Umbilical cord (tissue), 2 donors: Measurements from ENCODE around the gene PHB1. TPM values are rescaled to one million over a fixed set of nuclear protein-coding genes. Genes with fewer than 3 reads are reported as not detected.
"Not testable (repeated sequence)": the region's sequence is repeated elsewhere in the genome, so short reads cannot be mapped to it uniquely, and the experiment has no call there.

Source experiments
- DNase-seq: peaks from one replicate; pipeline ENCODE4 v3.0.0-alpha.2; 2015; ENCODE audit warnings: low spot score
- total RNA-seq: library from RNA; depleted of rRNA; stranded (reverse); fragments of >200 nt; gene quantifications from one replicate; pipeline ENCODE4 v1.2.3, GENCODE V29; 2014; ENCODE audit warnings: low replicate concordance; ENCODE audit not compliant: insufficient read depth

PHB1 gene
- total RNA-seq, 1 donor from 2014 or later = 53.9 TPM

DNA sequence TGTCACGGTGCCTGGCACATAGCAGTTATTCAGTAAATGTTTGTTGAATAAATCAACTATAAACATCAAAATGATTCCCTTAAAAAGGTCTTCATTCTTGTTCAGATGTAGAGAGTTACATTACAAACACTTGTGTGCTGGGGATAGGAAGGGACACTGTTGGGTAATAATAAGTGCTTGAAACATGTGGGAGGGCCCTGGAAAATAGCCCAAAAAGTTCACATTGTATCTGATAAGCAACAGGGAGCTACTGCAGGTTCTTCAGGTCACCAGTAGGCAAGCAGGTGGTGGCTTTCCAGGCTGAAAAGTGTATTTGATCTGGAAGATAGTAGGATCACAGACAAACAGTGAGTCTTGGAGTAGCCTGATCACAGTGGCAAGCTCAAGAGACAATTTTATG lies 33.6 kb downstream of the PHB1 start:
- DNase-seq = no peak

DNA sequence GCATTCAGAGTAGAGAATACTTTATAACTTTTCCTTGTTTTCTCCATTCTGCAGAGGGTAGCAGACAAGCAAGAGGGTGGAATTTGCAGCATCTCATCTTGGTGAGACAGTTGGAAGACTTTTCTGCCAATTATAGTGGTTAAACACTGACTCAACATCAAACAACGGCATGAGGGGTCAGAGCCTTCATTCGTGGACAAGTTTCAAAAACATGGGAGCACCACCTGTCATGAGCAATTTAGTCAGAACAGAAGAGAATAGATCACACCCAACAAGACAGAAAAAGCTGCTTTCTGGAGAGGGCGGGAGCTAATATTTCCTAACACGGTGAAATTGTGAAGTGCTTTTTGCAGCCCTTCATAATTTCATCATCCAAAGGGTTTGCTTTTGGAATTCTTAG lies 34.8 kb downstream of the PHB1 start:
- no peak for DNase-seq

DNA sequence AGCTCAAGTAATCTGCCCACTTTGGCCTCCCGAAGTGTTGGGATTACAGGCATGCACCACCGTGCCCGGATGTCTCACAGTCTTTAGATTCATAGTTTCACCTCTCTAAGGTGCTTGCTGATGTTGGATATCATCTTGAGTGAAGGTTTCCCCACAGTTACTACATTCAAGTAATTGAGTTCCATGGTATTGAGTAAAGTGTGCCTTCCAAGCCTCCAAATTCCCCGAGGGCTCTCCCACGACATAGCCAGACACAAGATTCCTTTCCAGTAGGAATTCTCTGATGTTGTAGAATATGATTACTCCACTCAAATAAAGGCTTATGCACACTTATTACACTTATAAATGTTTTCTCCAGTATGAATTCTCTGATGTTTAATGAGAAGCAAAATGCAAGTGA lies 36.4 kb downstream of the PHB1 start:
- DNase-seq = no peak

DNA sequence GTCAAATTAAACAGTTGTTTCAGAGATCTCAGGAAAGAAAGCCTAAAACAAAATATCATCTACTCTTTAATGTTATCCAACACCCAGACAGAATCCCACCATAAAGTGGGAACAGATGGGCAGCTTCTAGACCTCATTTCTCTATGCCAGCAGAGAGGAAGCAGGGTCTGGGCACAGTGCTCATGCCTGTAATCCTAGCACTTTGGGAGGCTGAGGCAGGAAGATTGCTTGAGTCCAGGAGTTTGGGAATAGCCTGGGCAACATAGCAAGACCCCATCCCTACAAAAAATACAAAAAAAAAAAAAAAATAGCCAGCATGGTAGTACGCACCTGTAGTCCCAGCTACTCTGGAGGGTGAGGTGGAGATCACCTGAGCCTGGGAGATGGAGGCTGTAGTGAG lies 39.1 kb downstream of the PHB1 start:
- DNase-seq = no peak

DNA sequence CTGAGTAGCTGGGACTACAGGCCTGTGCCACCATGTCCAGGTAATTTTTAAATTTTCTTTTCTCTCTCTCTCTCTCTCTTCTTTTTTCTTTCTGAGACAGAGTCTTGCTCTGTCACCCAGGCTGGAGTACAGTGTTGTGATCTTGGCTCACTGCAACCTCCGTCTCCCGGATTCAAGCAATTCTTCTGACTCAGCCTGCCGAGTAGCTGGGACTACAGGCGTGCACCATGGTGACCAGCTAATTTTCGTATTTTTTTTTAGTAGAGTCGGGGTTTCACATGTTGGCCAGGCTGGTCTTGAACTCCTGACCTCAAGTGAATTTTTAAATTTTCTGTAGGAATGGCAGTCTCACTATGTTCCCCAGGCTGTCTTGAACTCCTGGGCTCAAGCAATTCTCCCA lies 41.6 kb downstream of the PHB1 start:
- DNase-seq = no peak

DNA sequence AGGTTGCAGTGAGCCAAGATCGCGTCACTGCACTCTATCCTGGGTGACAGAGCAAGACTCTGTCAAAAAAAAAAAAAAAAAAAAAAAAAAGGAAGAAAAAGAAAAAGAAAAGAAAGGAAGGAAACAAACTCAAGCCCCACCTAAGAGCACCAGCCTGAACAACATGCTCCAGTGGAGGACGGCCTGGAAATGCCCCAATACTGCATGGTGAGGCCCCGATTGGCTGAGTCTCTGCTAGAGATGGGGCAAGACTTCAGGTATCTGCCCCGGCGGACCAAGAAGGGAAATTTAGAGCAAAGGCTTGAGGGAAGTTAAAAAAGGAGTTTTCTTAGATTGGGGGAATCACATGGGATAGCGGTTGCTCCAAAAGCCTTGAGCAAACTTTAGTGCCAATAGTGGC lies 42.3 kb downstream of the PHB1 start:
- DNase-seq = no peak

DNA sequence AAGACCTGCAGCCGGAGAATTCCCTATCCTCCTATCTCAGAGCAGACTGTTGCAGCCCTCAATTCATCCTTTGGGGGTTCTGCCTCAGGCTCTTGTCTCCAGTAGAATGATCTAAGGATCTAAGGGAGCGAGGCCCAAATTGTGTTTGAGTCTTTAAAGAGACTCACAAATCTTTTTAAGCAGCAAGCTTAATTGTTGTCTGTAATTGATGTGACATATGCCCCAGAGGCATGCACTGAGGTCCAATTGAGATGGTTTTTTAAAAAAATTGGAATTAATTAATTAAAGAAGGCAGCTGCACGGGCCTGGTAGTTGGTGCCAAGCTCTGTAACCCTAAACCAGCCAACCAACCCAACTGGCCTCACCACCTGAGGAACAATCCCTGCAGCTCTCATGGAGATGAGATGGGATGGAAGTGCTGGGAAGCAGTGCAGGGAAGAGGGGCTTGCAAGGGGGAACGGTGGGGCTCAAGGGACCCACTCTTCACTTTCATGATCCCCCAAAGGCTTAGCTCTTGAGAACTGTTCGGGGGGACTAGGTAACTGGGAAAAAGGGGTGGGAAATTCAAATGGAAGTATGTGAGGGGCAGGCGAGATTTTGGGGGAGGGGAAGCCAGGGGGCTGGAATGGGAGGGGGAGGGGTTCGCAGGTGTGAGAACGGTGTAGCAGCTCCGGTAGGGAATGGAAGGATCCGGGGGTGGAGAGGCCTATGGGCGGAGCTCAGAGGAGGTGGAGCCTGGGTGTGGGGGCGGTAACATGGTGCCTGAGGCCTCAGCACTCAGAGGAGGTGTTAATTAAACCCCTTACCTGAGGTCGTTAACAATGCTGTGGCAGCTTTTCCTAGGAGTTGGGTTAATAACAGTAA lies 43.5 kb downstream of the PHB1 start:
- DNase-seq = no peak

DNA sequence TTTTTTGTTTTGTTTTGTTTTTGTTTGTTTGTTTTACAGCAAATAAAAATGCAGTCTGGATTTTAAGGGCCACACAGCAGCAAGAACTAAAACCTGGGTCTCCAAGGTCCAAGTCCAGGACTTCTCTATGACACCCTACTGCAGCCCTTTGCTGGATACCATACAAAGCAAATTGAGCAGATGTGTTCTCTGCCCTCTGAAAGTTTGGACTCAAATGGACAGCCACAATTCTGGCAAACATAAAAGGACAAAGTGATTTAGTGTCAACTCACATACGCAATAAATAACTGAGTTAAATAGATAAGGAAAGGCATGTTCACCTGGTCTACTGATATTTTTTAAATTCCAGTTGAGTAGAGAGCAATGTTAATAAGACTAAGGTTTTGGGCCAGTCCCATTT lies 44.9 kb downstream of the PHB1 start:
- DNase-seq = no peak

DNA sequence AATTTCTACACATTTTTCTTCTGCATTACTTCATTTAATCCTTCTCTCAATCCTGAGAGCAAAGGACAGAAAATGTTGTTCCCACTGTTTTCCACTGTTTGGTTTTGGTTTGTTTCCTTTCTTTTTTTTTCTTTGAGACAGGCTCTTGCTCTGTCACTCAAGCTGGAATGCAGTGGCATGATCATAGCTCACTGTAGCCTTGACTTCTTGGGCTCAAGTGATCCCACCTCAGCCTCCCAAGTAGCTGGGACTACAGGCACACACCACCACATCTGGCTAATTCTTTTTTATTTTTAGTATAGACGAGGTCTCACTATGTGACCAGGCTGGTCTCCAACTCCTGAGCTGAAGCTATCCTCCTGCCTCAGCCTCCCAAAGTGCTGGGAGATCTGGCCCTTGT lies 45.6 kb downstream of the PHB1 start:
- DNase-seq = no peak

DNA sequence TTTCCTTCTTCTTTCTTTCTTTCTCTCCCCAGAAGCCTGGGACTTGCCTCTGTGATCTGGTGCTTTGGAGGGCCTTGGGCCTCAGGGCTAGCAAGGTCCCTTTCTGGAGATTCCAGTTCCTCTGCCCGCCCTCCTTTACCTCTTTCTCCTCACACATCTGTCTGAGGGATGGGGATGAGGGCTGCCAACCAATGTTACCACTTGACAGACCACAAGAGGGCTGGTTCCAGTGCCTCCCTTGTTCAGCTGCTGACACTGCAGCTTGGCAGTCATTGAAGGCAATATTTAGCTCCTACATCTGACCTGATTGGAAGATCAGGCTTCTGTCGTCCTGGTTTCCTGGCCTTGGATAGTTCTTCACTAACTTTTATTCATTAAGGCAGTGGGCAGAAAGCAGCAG lies 49.0 kb downstream of the PHB1 start:
- no peak for DNase-seq

DNA sequence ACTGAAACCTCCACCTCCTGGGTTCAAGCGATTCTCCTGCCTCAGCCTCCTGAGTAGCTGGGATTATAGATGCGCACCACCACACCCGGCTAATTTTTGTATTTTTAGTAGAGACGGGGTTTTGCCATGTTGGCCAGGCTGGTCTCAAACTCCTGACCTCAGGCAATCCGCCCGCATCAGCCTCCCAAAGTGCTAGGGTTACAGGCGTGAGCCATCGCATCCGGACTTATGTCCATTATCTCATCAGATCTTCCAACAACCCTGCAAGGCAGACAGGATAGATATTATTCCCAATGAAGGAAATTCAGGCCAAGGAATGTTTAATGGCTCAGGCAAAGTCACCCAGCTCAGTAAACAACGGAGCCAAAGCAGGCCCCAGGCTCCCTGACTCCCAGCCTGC lies 49.6 kb downstream of the PHB1 start:
- DNase-seq = not testable (repeated sequence)

DNA sequence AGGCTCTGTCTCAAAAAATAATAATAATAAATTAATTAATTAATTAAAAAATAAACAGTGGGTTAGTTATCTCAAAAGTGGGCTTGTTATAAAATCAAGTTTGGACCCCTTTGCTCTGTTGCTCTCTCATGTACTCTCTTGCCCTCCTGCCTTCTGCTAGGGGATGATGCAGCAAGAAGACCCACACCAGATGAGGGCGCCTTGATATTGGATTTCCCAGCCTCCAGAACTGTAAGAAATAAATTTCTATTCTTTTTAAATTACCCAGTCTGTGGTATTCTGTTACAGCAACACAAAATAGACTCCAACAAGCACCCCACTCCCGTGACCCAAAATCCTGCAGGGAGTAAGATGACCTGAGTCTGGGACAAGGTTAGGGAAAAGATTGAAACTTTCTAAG lies 50.6 kb downstream of the PHB1 start:
- DNase-seq = no peak

DNA sequence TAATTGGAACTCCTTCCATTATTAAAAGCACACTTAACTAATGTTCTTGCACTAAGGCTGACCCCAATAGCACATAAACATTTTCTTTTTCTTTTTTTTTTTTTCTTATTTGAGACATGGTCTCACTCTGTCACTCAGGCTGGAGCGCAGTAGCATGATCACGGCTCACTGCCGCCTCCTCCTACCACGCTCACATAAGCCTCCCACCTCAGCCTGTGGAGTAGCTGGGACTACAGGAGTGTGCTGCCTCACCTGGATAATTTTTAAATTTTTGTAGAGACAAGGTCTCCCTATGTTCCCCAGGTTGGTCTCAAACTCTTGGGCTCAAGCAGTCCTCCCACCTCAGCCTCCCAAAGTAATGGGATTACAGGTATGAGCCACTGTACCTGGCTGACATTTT lies 51.4 kb downstream of the PHB1 start:
- no peak for DNase-seq

DNA sequence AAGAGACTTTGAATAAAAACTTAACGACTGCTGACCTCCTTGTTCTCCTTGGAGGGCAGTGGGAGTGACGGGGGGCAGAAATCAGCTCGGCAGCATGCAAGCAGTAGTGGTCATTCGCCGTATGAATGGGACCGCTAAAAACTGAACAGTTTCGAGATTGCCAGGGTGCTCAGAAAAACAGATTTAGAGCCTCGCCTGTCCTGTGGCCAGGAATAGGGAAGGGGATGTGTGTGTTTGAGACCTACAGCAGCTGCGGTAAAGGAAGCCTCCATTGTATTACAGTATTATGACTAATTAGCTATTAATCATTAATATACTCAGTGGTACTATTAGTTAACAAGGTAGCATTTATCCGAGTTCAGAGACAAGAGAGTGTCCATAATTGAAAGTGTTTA lies 52.0 kb downstream of the PHB1 start:
- no peak for DNase-seq

DNA sequence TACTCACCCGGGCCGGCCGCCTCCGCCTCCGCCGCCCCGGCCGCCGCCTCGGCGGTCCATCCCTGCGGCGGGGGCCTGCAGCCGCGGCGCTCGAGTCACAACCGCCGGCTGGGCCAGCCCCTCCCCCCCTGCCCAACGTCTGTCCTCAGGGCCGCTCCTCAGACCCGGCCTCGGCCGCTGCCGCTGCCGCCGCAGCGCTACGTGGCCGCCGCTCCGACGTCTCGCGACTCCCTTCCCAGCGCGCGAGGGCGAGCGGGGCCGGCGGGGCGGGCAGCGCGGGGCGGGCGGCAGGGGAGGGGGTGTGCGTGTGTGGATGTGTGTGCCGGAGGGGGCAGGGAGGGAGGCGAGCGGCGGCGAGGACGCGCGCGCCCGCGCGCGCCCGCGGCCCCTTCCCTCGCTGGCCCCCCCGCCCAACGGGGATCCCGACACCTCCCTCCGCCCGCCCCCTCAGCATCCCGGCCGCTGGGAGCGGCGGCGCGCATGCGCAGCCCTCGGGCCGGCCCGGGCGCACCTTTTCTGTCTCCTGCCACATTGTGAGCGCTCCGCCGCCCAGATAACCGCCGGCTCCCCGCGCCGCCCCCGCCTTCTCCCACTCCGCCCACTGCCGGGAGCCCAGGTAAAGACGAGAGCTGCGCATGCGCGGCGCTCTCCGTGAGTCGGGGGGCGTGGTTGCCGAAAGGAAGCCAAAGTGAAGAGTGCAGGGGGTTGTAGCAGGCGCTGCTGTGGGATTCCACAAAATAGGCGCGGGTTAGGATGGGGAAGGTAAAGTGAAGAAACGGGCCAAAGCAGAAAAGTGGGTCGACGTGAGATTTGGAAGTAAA lies 52.6 kb downstream of the PHB1 start, which contains the start of gene ZNF652:
Gene ZNF652, minus strand, starts transcription at position 349 of the 821 bp plus-strand sequence. CDS start 44,525 bp downstream, outside the sequence.
- peak; percentile 94 for DNase-seq

DNA sequence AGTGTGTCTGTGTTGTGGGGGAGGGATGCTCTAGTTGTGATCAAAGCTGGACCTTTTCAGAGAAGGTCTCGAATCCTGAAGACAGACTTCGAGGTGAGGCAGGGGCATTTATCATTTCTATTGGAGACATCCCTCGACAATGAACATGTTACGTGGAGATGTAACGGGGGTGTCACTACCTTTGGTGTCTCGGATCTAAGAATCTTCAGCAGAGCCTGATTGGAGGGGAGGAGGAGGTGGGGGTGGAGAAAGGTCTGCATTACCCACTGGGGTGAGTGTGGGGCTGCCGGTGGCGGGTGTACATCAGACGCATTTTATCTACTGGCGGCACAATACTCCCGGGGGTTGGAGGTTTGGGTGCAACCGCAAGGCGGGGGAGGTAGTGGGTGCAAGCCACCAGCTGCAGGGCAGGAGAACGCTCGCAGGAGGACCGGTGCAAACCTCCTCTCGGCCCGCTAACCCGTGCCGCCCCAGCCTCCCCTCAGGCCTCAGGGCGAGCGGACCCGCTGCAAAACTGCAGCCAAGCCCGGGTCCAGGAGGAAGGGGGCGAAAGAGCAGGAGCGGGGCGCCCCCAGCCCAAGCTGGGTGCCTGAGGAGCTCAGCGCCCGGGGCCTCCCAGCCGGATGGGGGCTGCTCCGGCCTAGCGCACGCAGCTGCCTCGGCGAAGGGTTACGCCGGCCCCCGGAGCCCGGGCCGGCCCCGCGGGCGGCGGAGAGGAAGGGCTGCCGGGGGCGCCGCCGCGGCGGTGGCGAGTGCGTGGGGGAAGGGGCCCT lies 53.4 kb downstream of the PHB1 start:
- peak; percentile 48 for DNase-seq

DNA sequence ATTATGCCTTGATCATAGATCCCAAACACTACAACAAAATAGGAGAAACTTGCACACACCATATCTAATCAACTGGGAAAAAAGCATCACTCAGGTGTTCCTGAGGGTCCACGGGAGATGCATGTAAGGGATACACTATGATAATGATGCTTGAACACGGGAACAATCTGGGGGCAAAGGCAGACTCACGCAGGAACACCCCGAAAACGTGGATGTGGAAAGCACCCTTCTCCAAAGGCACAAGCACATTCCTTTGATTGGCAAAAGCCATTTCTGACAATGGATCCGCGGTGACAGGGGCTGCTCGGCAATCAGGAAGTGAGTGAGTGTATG lies 53.9 kb downstream of the PHB1 start:
- no peak for DNase-seq

DNA sequence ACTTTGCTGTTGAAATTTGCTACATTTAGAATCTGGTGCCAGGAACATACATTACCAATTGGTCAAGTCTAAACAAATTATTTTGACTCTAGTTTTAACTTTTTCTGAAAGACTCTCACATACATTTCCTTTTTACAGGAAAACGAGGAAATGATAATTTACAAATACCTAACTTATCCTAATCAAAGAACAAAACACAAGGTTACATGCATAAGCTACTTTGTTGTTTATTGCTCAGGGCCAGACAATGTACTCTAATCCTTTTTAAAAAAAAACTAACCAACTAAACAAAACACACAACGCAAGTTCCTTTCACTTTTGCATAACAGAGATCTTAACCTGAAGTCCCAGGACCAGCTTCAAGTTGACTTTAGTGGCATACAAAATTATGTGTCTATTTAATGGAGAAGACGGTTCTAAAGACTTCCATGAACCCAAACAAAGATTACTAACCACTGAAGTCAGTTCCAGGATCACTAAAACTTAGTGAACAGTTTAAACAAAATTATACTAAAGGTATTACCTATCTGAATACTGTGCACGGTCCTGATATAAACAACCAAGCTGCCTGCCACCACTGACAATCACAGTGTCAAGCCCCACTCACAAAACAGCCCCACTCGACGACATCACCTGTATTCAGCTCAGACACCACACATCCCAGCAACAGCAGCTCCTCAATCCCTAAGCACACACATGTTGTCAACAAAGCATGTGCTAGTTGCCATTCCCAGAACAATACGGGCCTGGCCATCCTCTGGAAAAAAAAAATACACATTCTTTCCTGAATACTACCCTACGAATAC lies 54.5 kb downstream of the PHB1 start:
- no peak for DNase-seq

DNA sequence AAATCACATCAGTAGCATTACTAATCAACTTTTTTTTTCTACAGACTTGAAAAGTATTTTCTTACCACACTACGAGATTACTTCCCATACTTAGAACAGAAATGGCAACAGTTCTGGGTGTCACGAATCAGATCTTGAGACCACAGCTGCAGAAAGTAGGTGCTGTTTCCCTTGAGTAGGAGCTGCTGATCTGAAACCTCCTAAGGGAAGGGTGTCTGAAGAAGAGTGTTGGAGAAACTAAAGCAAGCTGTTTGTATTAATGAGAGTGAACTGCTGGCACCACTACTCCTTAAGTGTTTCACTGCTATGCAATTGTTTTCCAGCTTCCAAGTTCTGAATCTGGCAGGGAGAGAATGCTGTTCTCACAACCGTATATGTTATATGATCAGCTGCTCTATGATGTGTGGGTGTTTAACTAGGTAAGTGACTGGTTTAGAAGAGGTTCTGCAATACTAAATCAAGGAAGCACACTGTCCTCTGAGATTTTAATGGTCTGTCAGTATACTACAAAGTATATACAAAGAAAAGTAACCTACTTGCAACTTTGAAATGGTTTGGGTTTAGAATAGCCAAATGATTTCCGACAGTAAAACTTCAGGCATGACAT lies 55.9 kb downstream of the PHB1 start:
- no peak for DNase-seq

DNA sequence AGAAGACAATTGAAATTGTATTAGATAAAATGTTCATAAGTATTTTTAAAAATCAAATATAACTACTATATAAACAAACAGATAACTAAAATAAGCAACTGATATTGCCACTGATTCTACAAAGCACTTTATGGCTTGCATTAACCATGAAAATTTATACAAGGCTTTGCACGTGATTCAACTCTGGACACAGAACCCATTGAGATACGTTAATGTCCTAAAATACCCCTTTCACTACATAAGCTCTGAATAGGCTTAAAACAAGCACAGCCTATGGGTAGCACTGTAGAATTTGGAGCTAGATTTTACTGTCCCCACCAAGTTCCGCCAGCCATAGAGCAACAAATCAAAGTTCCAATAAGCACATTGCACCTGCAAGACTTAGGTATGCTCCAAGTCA lies 57.2 kb downstream of the PHB1 start:
- no peak for DNase-seq

DNA sequence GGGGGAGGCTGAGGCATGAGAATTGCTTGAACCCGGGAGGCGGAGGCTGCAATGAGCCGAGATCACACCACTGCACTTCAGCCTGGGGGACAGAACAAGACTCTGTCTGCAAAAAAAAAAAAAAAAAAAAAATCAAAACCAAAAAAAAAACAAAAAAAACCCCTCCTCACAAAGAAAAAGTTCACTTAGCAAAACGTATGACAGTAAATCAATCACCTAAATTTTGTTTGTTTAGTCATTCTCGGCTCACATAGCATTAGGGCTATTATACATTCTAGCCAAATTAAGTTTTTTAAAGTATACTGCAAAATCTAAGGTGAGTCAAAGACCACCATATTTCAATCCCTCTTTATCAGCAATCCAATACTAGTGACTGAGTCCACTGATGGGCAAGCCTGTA lies 58.4 kb downstream of the PHB1 start:
- no peak for DNase-seq
